Measurements from ENCODE around the gene CWC25. TPM values are rescaled to one million over a fixed set of nuclear protein-coding genes. Genes with fewer than 3 reads are reported as not detected.
"Not testable (repeated sequence)": the region's sequence is repeated elsewhere in the genome, so short reads cannot be mapped to it uniquely, and the experiment has no call there.

CWC25 gene
- polyA plus RNA-seq, 4 donors: 12.6 to 61.1 (median 32.6) TPM

GRCh38 chr17:38855101-38855714 lies 30.1 kb upstream of the CWC25 start:
- WGBS, 3 donors: 86 to 91% (median 89%) methylated on average over 28 of the region's 28 CpGs
- H3K27me3 ChIP-seq (ENCODE audit: control insufficient read depth in 3 of 3, insufficient read depth in 3 of 3, low read length in 3 of 3); H3K27ac ChIP-seq (ENCODE audit: low read depth in 1 of 3, low read length in 2 of 3); FAIRE-seq; H3K9me3 ChIP-seq (ENCODE audit: control insufficient read depth in 2 of 2, insufficient read depth in 1 of 2, low read depth in 1 of 2, low read length in 1 of 2); DNase-seq; H3K4me3 ChIP-seq (ENCODE audit: low read depth in 1 of 3, low read length in 3 of 3); H3K4me1 ChIP-seq (ENCODE audit: control insufficient read depth in 3 of 3, insufficient read depth in 2 of 3, low read depth in 1 of 3, low read length in 2 of 3): not testable (repeated sequence)
- peaks cover 0 to 20% (median 10%) of the 10 kb centered on the region in 3 donors for H3K36me3 ChIP-seq (ENCODE audit: control insufficient read depth in 3 of 3, insufficient read depth in 2 of 3, low read depth in 1 of 3, low read length in 3 of 3)

DNA sequence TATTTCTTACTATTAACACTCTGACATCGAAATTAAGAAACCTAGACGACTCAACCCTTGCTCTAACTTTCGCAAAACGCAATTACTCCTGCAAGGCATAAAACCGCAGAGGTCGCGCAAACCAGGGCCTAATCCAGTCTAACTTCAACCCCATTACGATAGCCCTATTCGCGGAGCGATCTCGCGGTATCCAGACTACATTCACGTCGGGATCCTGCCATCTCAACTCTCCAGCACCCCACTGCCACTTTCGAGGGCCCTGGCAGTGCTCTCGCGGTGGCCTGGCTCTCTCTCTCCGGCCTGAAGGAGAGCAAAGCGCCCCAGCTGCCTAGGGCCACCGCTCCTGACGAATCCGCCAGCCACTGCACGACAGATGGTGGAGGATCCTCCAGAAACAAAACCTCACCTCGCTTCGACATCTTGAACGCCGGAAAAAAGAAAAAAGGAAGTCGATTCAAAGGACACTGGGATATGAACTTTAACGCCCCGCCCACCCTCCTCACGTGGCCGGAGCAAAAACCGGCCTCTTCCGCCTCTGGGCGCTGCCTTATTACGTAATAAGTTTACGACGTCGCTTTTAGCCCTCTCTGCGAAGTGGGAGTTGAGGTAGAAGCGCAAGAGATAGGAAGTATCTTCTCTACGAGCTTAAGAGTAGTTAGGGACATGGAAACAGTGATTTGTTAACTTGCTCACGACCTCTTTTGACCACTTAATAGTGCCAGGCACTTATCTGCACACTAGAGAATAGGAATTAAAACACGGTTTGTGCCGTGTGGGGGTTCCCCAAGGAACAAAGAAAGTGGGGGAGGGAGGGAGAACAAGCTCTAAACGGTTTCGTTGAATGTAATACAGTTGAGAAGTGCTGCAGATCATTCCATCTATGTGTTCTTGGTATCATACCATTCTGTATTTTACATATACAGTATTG lies 28.4 kb upstream of the CWC25 start, which contains the start of gene RPL23:
Gene RPL23, minus strand, starts transcription at position 430 of the 928 bp plus-strand sequence. Its CDS starts 11 bp downstream, at position 419.
- 0% methylated on average over 48 of the region's 48 CpGs for WGBS, 3 donors
- H3K27me3 ChIP-seq (ENCODE audit: control insufficient read depth in 3 of 3, insufficient read depth in 3 of 3, low read length in 3 of 3): no peaks in the 10 kb centered on the region
- no peak for FAIRE-seq
- DNase-seq: peak; percentile 98 to 100
- no peaks in the 10 kb centered on the region for H3K9me3 ChIP-seq (ENCODE audit: control insufficient read depth in 2 of 2, insufficient read depth in 1 of 2, low read depth in 1 of 2, low read length in 1 of 2)
- peaks cover 3 to 5% (median 4%) of the 10 kb centered on the region in 3 donors for H3K4me1 ChIP-seq (ENCODE audit: control insufficient read depth in 3 of 3, insufficient read depth in 2 of 3, low read depth in 1 of 3, low read length in 2 of 3)
- H3K27ac ChIP-seq (ENCODE audit: low read depth in 1 of 3, low read length in 2 of 3): peak within 1 kb of the TSS; percentile 92 to 99 (median 93)
- peaks cover 5 to 29% (median 19%) of the 10 kb centered on the region in 3 donors for H3K36me3 ChIP-seq (ENCODE audit: control insufficient read depth in 3 of 3, insufficient read depth in 2 of 3, low read depth in 1 of 3, low read length in 3 of 3)
- H3K4me3 ChIP-seq (ENCODE audit: low read depth in 1 of 3, low read length in 3 of 3): peak within 1 kb of the TSS; percentile 37 to 71 (median 69)

DNA sequence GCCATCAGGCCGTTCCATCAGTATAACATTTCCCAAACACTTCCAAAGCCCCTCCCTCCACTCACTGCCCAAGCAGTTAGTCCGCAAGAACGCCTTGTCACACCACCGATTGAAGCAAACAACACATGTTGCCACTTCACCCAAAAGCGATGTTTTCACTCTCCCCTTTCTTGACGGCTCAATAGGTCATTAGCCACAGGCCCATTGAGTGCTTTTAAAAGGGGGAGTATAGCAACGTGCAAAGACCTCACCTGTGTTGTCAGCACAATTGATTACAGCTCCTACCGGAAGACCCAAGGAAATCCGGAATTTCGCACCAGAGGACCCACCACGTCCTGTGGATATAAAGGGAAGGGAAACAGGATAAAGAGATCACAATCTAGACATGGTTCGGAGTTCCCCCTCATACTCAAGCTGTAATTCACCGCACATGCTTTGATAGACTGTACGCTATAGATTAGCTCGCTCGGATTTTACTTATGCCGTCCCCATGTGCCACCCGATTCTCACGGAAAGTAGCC lies 27.7 kb upstream of the CWC25 start:
- FAIRE-seq: no peak
- no peaks in the 10 kb centered on the region for H3K9me3 ChIP-seq (ENCODE audit: control insufficient read depth in 2 of 2, insufficient read depth in 1 of 2, low read depth in 1 of 2, low read length in 1 of 2)
- no peaks in the 10 kb centered on the region for H3K27me3 ChIP-seq (ENCODE audit: control insufficient read depth in 3 of 3, insufficient read depth in 3 of 3, low read length in 3 of 3)
- H3K4me1 ChIP-seq (ENCODE audit: control insufficient read depth in 3 of 3, insufficient read depth in 2 of 3, low read depth in 1 of 3, low read length in 2 of 3): peaks cover 3 to 5% (median 4%) of the 10 kb centered on the region in 3 donors
- DNase-seq: no peak
- H3K27ac ChIP-seq (ENCODE audit: low read depth in 1 of 3, low read length in 2 of 3): peak overlapping the region; percentile 79 to 99 (median 93)
- peaks cover 7 to 35% (median 19%) of the 10 kb centered on the region in 3 donors for H3K36me3 ChIP-seq (ENCODE audit: control insufficient read depth in 3 of 3, insufficient read depth in 2 of 3, low read depth in 1 of 3, low read length in 3 of 3)
- H3K4me3 ChIP-seq (ENCODE audit: low read depth in 1 of 3, low read length in 3 of 3): peak overlapping the region; percentile 37 to 71 (median 69)
- 0 to 1% (median 1%) methylated on average over 19 of the region's 19 CpGs for WGBS, 3 donors

GRCh38 chr17:38851434-38851833 lies 26.3 kb upstream of the CWC25 start:
- H3K27me3 ChIP-seq (ENCODE audit: control insufficient read depth in 3 of 3, insufficient read depth in 3 of 3, low read length in 3 of 3): no peaks in the 10 kb centered on the region
- no peak overlapping the region for H3K27ac ChIP-seq (ENCODE audit: low read depth in 1 of 3, low read length in 2 of 3)
- peaks cover 7 to 49% (median 19%) of the 10 kb centered on the region in 3 donors for H3K36me3 ChIP-seq (ENCODE audit: control insufficient read depth in 3 of 3, insufficient read depth in 2 of 3, low read depth in 1 of 3, low read length in 3 of 3)
- H3K9me3 ChIP-seq (ENCODE audit: control insufficient read depth in 2 of 2, insufficient read depth in 1 of 2, low read depth in 1 of 2, low read length in 1 of 2): no peaks in the 10 kb centered on the region
- FAIRE-seq (no peak), DNase-seq (no peak)
- H3K4me1 ChIP-seq (ENCODE audit: control insufficient read depth in 3 of 3, insufficient read depth in 2 of 3, low read depth in 1 of 3, low read length in 2 of 3): peaks cover 3 to 5% (median 4%) of the 10 kb centered on the region in 3 donors
- WGBS, 3 donors: 11 to 33% (median 17%) methylated on average over 2 of the region's 2 CpGs
- H3K4me3 ChIP-seq (ENCODE audit: low read depth in 1 of 3, low read length in 3 of 3): peak overlapping the region in 2 of 3 donors; percentile 69 to 71

DNA sequence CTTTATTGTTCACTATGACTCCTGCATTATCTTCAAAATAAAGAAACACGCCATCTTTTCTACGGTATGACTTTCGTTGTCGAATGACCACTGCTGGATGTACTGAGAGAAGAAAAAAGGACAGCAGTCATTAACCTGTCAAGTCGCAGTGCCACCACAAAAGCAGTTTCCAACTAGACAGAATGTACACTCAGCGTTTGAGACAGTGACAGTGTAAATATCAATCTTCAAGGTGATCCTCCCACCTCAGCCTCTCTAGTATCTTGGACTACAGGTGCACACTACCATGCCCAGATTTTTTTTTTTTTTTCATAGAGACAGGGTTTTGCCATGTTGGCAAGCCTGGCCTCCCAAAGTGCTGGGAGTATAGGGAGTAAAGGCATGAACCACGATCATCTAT lies 25.3 kb upstream of the CWC25 start:
- H3K9me3 ChIP-seq (ENCODE audit: control insufficient read depth in 2 of 2, insufficient read depth in 1 of 2, low read depth in 1 of 2, low read length in 1 of 2): no peaks in the 10 kb centered on the region
- H3K27me3 ChIP-seq (ENCODE audit: control insufficient read depth in 3 of 3, insufficient read depth in 3 of 3, low read length in 3 of 3): no peaks in the 10 kb centered on the region
- H3K4me1 ChIP-seq (ENCODE audit: control insufficient read depth in 3 of 3, insufficient read depth in 2 of 3, low read depth in 1 of 3, low read length in 2 of 3): peaks cover 3 to 5% (median 4%) of the 10 kb centered on the region in 3 donors
- WGBS, 3 donors: 56 to 75% (median 60%) methylated on average over 7 of the region's 7 CpGs
- no peak for FAIRE-seq
- H3K27ac ChIP-seq (ENCODE audit: low read depth in 1 of 3, low read length in 2 of 3): no peak overlapping the region
- DNase-seq: no peak
- H3K4me3 ChIP-seq (ENCODE audit: low read depth in 1 of 3, low read length in 3 of 3): no peak overlapping the region
- H3K36me3 ChIP-seq (ENCODE audit: control insufficient read depth in 3 of 3, insufficient read depth in 2 of 3, low read depth in 1 of 3, low read length in 3 of 3): peaks cover 7 to 56% (median 19%) of the 10 kb centered on the region in 3 donors

GRCh38 chr17:38848939-38849605 lies 24.0 kb upstream of the CWC25 start:
- DNase-seq (no peak), FAIRE-seq (no peak)
- H3K27ac ChIP-seq (ENCODE audit: low read depth in 1 of 3, low read length in 2 of 3): no peak overlapping the region
- 73 to 79% (median 79%) methylated on average over 16 of the region's 16 CpGs for WGBS, 3 donors
- peaks cover 0 to 5% (median 3%) of the 10 kb centered on the region in 3 donors for H3K4me1 ChIP-seq (ENCODE audit: control insufficient read depth in 3 of 3, insufficient read depth in 2 of 3, low read depth in 1 of 3, low read length in 2 of 3)
- no peaks in the 10 kb centered on the region for H3K27me3 ChIP-seq (ENCODE audit: control insufficient read depth in 3 of 3, insufficient read depth in 3 of 3, low read length in 3 of 3)
- H3K9me3 ChIP-seq (ENCODE audit: control insufficient read depth in 2 of 2, insufficient read depth in 1 of 2, low read depth in 1 of 2, low read length in 1 of 2): no peaks in the 10 kb centered on the region
- no peak overlapping the region for H3K4me3 ChIP-seq (ENCODE audit: low read depth in 1 of 3, low read length in 3 of 3)
- H3K36me3 ChIP-seq (ENCODE audit: control insufficient read depth in 3 of 3, insufficient read depth in 2 of 3, low read depth in 1 of 3, low read length in 3 of 3): peaks cover 7 to 58% (median 19%) of the 10 kb centered on the region in 3 donors

GRCh38 chr17:38848557-38848891 lies 23.4 kb upstream of the CWC25 start:
- Histone ChIP-seq H3K36me3 (ENCODE audit: control insufficient read depth in 3 of 3, insufficient read depth in 2 of 3, low read depth in 1 of 3, low read length in 3 of 3) (peaks cover 7 to 58% (median 19%) of the 10 kb centered on the region in 3 donors), H3K4me3 (ENCODE audit: low read depth in 1 of 3, low read length in 3 of 3) (no peak overlapping the region), H3K4me1 (ENCODE audit: control insufficient read depth in 3 of 3, insufficient read depth in 2 of 3, low read depth in 1 of 3, low read length in 2 of 3) (peaks cover 0 to 5% (median 3%) of the 10 kb centered on the region in 3 donors), H3K27ac (ENCODE audit: low read depth in 1 of 3, low read length in 2 of 3) (no peak overlapping the region), H3K27me3 (ENCODE audit: control insufficient read depth in 3 of 3, insufficient read depth in 3 of 3, low read length in 3 of 3) (no peaks in the 10 kb centered on the region), H3K9me3 (ENCODE audit: control insufficient read depth in 2 of 2, insufficient read depth in 1 of 2, low read depth in 1 of 2, low read length in 1 of 2) (no peaks in the 10 kb centered on the region)
- no peak for FAIRE-seq
- 95 to 100% (median 95%) methylated on average over 1 of the region's 1 CpG for WGBS, 3 donors
- no peak for DNase-seq

DNA sequence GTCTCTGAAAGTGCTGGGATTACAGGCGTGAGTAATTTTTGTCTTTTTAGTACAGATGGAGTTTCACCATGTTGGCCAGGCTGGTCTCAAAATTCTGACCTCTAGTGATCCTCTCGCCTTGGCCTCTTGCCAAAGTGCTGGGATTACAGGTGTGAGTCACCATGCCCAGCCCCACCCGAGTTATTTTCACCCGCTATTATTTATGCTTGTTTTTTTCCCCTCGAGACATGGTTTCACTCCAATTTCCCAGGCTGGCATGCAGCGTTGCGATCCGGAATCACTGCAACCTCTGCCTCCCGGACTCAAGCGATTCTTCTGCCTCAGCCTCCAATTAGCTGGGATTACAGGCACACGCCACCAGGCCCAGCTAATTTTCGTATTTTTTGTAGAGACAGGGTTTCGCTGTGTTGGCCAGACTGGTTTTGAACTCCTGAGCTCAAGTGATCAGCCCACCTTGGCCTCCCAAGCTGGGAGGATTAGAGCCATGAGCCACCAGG lies 19.2 kb upstream of the CWC25 start:
- 56 to 74% (median 66%) methylated on average over 12 to 13 of the region's 13 CpGs for WGBS, 3 donors
- Histone ChIP-seq H3K27ac (ENCODE audit: low read depth in 1 of 3, low read length in 2 of 3) (no peak overlapping the region), H3K36me3 (ENCODE audit: control insufficient read depth in 3 of 3, insufficient read depth in 2 of 3, low read depth in 1 of 3, low read length in 3 of 3) (peaks cover 2 to 32% (median 5%) of the 10 kb centered on the region in 3 donors), H3K4me3 (ENCODE audit: low read depth in 1 of 3, low read length in 3 of 3) (no peak overlapping the region), H3K27me3 (ENCODE audit: control insufficient read depth in 3 of 3, insufficient read depth in 3 of 3, low read length in 3 of 3) (no peaks in the 10 kb centered on the region), H3K4me1 (ENCODE audit: control insufficient read depth in 3 of 3, insufficient read depth in 2 of 3, low read depth in 1 of 3, low read length in 2 of 3) (no peaks in the 10 kb centered on the region), H3K9me3 (ENCODE audit: control insufficient read depth in 2 of 2, insufficient read depth in 1 of 2, low read depth in 1 of 2, low read length in 1 of 2) (no peaks in the 10 kb centered on the region)
- DNase-seq (peak in 1 of 2 donors; percentile 34), FAIRE-seq (no peak)
